ENCODE data around the gene RXFP2.
A peak's percentile ranks its signal among the peaks of the same experiment; 100 is the strongest.

Gene RXFP2

GRCh38 chr13:31739226-31739625, at the start of gene RXFP2:
TSS of gene RXFP2 (plus strand) at chr13:31739526. CDS start at chr13:31739613, 87 bp downstream.
- no peak for DNase-seq

DNA sequence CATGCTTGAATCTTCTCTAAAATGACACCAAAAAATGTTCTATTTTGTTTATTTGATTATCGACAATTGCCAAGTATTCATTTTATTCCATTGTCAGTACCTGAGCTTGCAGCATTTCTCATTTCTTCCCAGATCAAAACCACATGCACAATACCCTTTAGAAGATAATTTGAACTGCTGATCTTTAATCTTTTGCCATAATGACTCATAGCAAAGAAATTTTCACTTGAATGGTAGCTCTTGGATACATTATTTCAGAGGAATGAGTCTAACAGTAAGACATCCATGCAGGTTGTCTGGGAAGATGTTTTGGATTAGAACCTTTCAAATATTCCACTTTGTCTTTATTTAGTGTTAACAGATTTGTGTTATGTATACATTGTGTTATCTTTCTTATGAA, 42.0 kb upstream of the RXFP2 start:
- no peak for DNase-seq

GRCh38 chr13:31699650-31700049, 39.7 kb upstream of the RXFP2 start:
- DNase-seq = no peak

DNA sequence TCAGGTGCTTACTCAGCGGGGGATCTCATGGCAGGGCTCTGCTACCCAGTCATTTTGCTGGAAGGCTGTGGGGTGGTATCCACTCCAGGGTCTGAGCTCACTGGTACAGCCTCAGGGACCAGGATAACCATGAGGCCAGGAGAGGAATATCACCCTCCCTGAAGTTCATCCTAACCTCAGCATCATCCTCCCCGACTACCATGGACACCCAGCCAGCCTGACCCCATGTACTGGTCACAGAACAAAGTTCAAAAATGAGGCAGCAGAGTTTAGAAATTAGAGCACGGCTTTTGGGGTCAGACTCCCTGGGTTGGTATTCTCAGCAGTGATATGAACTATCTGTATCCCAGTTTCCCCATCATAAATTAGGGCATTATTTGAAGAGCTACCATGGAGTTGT, 35.5 kb upstream of the RXFP2 start:
- DNase-seq = no peak

GRCh38 chr13:31706105-31706504, 33.2 kb upstream of the RXFP2 start:
- DNase-seq = no peak

DNA sequence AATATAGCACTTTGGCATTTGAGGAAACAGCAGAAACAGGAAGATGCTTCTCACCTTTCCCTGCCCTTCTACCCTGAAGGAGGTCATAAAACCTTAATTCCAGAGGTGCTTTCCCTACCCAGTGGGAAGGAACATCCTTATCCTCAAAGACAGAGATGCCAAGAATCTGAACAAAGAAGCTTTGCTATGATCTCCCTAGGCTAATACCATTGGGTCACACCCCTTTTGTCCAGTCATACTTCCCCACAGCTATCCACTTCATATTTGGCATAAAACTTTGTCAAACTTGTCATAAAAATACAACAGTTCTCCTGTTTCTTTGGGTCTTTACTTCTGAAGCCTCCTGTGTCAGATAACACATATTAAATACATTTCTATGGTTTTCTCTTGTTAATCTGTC, 21.7 kb upstream of the RXFP2 start:
- no peak for DNase-seq

DNA sequence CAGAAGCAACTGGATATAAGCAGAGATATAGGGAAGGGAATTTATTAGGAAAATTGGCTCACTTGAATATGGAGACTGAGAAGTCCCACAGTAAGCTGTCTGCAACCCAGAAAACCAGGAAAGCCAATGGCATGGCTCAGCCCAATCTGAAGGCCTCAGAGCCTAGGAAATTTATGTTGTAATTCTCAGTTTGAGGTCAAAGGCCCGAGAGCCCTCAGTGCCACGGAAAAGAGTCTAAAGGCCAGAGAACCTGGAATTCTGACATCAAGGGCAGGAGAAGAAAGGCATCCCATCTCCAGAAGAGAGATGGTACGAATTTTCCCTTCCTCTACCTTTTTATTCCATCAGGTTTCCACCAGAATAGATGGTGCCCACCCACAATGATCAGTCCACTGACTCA, 20.1 kb upstream of the RXFP2 start:
- DNase-seq = no peak

- no peak for DNase-seq
These were observed 16.7 kb upstream of the RXFP2 start for GRCh38 chr13:31722673-31723072.

GRCh38 chr13:31725841-31726240, 13.5 kb upstream of the RXFP2 start:
- no peak for DNase-seq

DNA sequence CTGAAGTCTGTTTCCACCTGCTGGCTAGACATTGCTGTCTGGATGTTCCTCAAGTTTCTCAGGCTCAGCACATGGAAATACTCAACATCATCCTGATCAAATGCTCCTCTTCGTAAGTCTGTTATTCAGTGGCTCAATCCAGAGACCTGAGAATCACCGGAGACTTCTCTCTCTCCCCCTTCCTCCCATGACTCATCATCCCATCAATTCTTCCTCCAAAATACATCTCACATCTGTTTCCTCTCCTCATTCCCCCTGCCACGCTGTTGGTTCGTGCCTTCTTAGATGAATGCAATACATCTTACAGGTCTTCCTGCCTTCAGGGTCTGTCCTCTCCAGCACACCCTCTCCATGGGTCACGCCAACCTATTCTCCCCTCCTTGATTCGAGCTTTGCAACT, 7.4 kb upstream of the RXFP2 start:
- DNase-seq = no peak

GRCh38 chr13:31733066-31733465, 6.3 kb upstream of the RXFP2 start:
- DNase-seq = no peak

DNA sequence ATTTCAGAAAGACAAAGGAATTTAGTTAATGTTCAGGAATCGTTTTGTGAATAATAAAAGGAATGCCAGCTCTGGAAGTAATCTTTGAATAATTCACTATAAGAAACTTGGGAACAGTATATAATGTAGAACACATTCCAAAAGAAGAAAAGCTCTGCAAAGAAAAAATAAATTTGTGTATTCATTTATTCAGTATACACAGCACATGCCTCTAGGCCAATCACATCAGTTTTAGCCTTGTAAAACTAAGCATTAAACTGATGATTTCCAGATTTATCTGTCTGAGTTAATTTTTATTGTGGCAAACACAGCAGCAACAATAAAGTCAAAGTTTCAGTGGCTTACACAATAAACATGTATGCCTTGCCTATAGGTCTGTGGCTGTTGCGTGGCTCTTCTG, 5.7 kb upstream of the RXFP2 start:
- no peak for DNase-seq

GRCh38 chr13:31742097-31742734, 2.9 kb downstream of the RXFP2 start:
- peak; percentile 70 for DNase-seq

DNA sequence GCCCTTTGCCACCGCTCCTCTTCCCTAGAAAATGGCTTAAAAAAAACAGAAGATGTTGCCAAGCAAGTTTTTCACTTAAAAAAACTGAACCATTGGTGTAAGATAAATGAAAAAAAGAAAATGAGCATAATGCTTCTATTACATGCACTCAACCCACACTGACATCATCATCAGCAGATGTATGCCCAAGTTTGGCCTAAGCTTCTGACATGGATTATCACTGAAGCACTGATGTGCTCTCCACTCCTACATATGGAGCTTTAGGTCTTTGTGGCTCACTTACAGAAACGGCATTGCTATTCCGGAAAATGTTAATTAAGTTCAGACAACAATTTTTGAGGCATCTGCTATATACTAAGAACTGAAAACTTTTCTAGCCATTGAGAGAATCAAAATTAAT, 8.0 kb downstream of the RXFP2 start:
- no peak for DNase-seq

DNA sequence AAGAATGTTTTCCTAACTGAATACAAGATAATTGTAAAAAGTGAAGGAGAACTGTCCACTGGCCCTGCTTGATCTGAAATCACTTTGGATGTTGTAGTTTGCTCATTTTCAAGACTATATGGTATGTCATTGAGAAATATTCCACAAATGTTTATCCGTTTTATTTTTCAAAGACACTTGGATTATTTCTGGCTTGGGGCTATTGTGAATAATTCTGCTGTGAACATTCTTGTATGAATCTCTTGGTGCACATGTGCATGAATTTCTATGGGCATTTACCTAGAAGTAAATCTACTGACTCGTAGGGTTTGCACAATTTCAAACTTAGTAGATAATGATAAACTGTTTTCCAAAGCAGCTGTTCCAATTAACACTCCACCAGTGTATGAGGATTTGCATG, 8.6 kb downstream of the RXFP2 start:
- DNase-seq = no peak

DNA sequence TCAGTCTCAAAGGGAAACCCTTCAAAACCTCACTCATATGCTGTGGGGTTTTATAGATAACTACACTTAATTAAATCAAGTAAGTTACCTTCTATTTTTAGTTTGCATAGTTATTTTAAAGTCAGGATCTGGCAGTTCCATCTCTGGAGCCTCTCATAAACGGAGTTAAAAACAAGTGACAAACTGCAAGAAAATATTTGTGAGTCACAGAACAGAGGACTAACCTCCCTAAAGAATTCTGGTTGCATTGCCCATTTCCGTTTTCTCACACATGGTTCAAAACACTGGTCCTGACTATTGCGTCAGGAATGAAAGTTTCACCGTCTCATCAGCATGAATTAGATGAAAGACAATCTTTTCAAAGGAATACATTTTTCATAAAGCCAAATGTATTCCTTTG, 10.6 kb downstream of the RXFP2 start:
- DNase-seq = no peak

DNA sequence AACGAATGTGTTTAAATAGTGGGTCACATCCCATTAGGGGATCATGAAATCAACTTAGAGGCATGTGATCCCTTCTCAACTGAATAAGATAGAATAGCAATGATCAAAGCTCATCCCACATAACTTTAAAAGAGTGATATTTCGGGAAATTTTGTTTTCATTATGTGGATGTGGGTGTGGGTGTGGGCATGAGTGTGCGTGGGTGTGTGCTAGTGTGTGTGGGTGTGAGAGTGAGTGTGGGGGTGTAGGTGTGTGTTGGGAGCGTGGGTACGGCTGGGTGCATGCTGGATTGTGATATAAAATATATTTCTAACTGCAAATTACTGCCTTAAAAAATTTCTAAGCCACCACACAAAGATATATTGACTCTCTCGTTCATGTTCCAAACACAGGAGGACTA, 15.9 kb downstream of the RXFP2 start:
- no peak for DNase-seq

DNA sequence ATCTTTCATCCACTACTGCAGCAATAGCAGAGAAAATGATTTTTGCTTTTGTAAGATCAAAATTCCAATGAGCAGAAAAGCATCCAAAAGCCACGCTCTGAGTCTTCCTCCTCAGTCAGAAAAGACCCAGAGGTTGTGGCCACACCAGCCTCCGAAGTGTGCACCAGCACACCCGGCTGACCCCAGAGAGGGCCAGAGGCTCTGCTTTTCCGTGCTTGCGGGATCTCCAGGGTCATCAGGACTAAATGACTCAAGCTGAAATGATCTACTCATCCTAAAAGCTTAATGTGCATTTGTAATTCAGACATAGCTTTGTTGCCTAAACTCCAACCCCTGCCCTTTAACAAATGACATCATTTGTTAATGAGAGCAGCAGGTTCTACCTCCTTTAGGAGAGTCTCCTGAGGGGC, 16.5 kb downstream of the RXFP2 start:
- DNase-seq = no peak

DNA sequence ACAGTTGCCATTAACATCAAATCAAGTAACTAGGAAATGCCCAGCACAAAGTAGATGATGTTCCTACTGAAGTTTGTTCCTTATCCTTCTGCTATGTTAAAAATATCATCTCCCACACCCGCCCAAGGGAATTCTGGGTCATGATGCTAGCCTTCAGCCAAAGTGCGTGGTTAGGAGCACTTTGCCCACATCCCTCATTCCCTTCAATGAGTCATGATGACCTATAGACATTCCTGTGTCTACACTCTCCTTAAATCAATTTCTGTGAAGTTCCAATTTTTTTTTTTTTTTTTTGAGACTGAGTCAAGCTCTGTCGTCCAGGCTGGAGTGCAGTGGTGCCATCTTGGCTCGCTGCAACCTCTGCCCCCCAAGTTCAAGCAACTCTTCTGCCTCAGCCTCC, 17.0 kb downstream of the RXFP2 start:
- no peak for DNase-seq

DNA sequence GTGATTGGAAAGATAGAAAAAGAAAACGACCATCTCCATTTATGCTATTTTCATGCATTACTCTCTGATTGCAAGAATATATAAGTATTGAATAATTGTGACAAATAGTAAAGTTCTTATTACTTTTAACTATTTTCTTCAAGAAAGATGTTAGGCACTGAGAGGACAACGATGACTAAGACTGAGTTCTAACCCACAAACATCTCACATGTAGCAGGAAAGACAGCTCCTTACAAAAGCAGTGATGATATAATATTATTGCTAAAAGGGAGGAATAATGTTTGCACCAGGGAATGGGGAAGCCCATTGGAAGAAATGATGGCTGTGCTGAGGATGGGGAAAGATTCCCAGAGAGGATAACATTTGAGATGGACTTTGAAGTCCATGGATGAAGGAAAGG, 22.6 kb downstream of the RXFP2 start:
- DNase-seq = no peak

DNA sequence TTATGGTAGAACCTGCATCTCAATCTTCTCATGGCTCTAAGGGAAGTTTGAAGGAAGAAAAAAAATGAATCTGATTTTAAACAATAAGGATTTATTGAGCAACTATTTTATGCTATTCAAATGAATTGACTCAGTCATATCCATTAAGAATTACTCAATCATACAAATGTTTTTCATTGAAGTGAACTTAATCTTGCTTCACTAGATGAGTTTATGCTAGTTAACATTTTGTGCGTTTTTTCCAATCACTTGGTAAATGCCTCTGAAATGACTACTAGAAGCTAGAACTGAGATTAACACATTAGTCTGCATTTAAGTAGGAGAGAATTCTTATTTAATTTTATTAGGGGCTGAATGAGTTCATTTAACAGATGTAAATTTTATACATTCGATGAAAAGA, 25.2 kb downstream of the RXFP2 start:
- no peak for DNase-seq

GRCh38 chr13:31765138-31765785, 25.9 kb downstream of the RXFP2 start:
- no peak for DNase-seq

- no peak for DNase-seq
These were observed 28.0 kb downstream of the RXFP2 start for GRCh38 chr13:31767175-31767900.

DNA sequence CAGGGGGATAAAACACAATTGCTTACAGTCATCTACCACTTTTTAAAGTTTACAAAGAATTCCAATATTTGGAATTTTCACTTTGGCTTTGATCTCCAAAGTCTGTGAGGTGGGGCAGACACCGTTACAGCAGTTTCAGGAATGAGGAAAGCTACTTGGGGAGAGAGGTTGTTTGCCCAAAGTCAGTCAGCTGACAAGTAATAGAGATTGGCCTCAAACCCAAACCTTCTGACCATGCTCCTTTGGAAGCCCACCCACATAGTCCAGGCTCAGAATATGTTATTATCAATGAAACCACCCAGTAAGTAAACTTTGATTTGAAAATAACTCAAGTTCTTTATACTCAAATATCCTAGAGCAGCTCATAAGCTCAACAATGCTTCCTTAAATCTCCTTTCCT, 29.0 kb downstream of the RXFP2 start:
- DNase-seq = no peak
